Activated CD4-positive, alpha-beta T cell treated with anti-CD3 and anti-CD28 coated beads, Interleukin-2, amount 50 U/mL, for 1 hour (primary cell): ENCODE data around the gene WDR36.

Source experiments
- DNase-seq: peaks from one replicate; pipeline ENCODE4 v3.0.0-alpha.2; 2020

Gene WDR36

DNA sequence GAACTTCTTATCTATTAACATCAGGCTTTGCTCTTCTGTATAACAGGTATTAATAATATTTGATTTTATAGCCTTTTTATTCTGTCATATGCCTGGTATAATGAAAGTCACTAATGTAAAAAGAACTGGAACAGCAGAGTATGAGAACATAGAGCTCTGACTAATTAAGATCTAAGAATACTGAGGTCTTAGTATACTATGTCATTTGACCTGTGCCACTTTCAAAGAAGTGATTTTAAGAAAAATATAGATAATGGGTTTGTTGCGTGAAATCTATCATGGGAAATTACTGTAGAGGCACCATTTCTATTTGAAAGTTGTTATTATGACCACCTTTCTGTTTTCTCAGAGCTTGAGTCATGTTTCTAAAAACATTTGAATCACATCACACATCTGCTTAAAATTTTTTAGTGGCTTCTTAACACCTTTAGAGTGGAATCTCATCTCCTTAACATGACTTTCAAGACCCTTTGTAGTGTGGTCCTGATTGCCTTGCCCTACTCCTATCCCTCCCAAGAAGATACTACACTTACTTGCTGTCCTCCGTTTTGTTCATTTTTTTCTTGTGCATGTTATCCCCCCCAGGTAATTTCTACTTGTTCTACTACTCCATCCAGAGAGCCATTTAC, 14.3 kb downstream of the WDR36 start:
- no peak for DNase-seq

DNA sequence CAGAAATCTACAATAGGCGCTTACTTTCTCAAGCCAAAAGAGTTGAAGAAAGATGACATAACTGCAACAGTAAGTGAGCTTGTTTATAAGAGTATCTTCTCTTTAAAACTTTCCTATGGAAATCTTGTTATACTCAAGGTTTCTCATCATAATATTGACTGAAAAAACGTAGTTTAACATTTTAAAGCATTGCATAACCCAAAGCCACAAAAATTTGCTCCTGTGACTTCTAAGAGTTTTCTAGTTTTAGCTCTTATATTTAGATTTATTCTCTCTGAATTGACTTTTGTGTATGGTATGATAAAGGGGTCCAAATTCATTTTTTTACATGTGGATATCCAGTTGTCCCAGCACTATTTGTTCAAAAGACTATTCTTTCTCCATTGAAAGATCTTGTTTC, 15.2 kb downstream of the WDR36 start:
- DNase-seq: no peak

DNA sequence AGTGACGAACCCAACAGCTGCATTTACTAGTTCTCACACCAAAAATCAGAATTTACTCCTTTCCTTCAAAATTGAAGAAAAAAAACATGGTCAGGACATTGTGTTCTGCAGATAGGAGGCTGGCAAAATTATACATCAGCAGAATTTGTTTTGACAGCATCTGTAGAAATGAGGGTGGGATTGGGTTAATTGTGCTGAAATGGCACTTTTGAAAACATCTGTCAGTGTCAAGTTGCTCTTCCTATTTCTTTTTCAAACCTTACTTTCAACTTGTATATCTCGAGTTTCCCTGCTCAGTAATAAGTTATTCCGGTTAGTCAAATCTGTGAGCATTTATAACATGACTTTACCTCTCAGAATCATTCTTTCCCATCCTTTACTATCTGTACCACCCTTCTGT, 19.8 kb downstream of the WDR36 start:
- no peak for DNase-seq

DNA sequence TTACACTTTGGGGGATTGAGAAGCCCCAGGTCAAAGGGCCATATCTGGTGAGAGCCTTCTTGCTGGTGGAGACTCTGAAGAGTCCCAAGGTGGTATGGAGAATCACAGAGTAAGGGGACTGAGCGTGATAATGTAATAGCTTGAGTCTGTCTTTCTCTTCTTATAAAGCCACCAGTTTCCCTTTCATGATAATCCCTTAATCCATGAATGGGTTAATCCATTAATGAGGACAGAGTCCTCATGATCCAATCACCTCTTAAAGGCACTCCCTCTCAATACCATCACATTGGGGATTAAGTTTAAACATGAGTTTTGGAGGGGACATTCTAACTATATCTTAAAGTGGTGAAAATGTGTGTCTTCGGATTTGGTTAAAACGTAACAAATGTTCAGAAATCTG, 21.5 kb downstream of the WDR36 start:
- DNase-seq: no peak

DNA sequence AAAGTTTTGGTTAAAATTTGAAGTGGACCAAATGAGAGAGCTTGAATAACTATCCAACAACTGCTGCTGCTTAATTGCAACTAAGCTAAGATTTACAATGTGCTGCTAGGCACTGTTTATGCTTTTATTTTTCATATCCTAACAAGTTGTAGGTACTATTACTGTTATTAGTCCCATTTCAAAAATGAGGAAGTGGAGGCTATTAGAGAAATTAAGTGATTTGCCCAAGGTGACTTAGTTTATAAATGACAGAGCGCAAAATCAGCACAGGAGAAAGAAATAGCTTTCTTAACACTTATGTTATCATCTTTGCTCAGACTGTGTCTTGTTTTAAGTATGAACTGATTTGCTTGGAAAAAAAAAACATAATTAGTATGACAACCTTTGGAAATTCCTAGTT, 23.1 kb downstream of the WDR36 start:
- DNase-seq: no peak

DNA sequence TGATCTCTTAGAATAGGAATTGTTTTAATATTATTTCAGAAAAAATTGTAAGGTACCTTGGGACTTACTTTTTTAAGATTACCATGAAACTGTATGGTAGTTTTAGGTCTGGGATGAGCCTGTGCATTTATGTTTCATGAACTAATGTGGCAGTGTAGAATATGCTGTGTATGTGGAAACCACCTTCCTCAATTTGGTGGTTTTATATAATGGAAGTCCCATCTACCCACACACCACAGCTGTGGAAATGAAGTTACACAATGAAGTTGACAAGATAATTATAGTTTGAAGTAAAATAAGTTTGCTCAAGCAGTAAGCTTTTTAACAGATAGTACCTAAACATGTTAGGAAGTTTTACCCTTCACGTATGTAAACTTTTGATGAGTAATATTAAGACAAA, 24.4 kb downstream of the WDR36 start:
- DNase-seq: no peak

DNA sequence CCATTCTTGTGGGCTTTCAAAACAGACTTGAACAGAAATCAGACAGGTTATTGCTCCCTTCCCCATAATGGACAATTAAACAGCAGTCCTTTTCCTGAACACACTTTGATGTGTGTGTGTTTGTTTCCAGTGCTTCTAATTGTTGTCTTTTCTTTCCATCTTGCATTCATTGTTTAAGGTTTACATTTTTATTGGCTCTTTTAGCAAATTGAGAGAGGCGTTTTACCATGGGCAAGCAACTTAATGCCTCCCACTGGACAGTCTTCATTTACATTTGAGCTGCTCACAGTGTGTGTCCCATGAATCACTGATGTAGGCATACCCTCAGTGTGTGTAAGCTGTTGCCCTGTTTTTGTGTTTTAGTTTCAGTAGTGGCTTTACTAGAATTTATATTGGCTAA, 25.0 kb downstream of the WDR36 start:
- DNase-seq: no peak

DNA sequence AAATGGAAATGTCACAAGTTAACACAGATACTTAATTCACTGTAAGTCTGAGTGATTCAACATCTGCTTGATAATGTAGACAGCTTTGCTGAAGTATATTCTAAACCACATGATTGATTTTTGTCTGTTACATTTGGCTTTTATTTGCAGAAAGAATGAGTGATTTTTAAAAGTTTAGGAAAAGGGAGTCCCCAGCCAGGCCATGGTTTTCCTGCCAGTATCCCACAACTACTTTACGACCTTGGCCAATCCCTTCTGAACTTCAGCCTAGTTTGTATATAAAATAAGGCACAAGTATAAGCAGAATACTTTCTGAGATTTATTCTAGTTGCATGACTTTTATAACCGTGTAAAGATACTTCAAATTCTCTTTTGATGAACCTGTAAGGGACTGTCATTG, 27.1 kb downstream of the WDR36 start:
- DNase-seq: no peak

DNA sequence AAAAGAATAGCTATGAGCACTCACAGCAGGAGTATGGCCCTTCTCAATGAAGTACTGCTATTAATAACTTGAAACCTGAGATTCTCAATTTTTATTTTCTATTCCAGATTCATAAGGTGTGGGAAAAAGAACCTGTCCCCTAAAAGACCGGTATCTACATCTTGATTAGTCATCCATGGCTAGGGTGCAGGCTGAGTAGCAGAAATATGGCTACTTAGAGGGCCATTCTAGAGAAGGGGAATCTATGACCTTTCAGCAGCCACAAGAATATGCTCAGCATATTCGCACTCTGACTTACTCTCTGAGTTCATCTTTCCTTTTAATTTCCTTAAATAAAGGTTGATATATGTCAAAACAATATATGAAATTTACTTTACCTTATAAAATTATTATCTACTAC, 27.7 kb downstream of the WDR36 start:
- DNase-seq: no peak

DNA sequence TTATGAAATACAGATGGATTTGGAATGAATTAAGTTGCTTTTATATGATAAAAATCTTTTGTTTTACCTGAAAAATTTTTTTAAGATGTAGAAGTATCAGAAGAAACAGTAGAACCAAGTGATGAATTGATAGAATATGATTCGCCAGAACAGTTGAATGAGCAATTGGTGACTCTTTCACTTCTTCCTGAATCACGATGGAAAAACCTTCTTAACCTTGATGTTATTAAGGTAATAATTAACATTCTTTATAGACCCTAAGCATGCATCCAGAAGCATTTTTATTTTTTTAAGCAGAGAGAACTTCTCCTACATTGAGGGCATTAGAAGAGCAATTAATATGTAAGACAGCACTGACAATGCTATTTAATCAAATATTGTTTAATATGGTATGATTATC, 28.8 kb downstream of the WDR36 start:
- no peak for DNase-seq

DNA sequence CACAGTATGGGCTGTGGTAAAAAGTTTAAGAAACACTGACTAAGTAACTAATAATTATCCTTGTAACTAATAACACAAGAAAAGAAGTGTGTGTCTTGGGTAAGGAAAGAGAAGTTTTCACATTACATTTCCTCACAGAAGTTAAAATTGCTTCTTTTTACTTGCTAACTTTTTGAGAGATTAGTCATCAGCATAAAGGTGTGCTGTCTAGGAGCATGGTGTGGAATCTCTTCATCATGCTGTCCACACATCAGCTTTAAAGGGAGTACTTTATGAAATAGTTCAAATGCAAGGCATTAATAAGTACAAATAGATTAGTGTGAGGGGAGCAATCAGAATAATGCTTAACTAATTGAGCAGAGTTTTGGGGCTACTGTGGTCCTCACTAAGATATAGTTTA, 29.8 kb downstream of the WDR36 start:
- no peak for DNase-seq

DNA sequence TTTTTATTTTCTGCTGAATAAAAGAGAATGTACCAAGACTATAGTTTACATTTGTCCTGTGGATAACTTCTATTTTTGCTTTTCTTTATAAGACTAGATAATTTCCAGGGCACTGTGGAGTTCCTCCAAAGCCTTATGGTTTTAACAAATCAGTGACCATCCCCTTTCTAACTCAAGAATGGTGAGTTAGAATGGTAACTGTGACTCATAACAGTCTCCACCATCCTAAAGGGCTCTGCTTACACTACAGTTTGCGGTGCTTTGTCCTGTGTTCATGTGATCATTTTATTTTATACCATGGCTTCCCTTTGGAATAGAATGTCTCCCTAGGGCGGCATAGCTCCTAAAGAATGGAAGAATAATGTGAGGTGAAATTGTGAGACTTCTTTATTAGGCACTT, 30.2 kb downstream of the WDR36 start:
- DNase-seq: no peak

DNA sequence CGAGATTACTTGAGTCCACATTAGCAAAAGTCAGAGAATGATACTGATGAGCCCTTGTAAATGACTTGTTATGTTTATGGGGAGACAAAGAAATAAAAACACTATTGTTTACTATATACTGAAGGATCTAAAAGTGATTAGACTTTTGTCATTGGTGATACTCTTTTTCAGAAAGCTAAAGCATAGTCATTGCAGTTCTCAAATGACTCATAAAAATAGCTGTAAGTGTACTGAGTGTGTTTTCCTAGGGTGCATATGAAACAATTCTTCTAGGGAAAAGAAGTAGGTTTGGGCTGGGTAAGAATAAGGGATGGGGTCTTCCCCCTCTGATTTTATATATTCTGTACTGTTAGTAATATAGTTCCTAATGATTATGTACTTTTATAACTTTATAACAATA, 32.6 kb downstream of the WDR36 start:
- no peak for DNase-seq

DNA sequence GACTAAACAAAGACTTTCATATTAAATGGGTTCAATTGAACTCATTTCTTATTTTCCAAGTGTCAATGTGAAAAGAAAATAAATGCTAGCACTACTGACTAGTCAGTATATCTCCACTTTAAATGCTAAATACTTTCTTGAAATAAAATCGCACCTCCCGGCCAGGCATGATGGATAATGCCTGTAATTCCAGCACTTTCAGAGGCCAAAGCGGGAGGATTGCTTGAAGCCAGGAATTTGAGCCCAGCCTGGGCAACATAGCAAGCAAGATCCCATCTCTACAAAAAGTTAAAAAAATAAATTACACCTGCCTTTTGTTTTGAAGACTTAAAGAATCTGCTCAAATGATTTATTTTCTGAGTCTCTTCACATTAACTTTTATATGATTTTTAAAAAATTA, 34.7 kb downstream of the WDR36 start:
- DNase-seq: no peak

DNA sequence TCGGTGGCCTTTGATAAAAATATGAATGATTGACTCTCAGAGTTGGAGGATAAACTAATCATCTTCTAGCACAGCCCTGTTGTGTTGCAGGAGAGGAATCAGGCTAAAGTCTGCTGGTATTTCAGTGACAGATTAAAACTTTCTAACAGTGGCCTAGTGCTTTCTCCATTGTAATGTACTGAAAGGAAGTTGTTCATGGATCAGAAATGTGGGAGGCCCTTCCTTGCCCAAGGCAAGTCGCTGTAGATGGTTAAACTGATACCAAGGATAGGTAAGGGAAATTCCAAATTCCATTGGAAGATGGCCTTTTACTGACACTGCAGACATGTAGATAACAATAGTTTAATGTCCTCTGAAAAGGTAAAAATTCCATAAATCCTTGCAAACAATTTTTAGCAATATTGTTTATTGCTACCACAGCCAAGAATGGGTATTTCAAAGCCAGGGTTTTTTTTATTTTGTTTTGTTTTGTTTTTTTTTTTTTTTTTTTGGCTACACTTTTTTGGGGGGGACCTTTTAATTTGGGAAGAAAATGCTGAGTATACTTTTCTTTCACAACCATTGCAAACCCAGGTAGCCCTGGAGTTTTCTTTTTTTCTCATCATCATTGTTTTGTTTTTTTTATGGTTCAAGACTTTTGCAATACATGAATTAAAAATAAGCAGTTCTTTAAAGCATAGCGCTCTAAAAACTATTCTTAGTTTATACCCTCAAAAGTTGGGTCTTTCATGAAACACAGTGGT, 35.5 kb downstream of the WDR36 start:
- no peak for DNase-seq

DNA sequence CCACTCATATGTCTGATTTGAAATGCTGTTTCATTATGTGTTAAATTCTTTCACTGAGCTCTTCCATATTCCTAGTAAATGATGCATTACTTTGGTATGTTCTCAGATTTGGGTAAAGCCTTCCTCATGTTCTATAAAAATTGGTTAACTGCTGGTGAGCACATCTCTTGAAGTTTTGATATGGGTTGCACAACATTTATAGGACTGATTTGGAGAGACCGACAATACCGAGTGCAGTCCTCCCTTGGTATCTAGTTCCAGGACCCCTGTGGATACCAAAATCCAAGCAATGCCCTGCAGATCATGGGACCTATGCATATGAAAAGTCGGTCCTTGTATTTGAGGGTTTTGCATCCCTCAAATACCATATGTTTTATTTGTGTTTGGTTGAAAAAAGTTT, 37.8 kb downstream of the WDR36 start:
- DNase-seq: no peak

DNA sequence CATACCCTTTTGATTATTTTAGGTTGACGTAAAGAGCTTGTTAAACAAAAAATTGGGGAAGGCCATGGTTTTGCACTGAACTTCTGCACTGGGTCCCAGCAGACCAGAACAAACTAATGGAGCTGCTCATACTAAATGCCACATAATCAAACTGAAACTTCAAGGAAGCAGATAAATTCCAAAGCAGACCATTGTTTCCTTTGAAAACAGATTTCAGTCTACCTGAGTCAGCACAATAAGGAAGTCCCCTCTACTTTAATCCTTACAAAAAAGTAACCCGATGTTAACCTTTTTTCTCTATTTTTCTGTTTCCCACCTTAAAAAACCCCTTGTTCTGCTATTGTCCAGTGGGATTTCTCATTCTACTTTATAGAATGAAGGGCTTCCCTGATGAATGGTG, 39.2 kb downstream of the WDR36 start:
- no peak for DNase-seq

DNA sequence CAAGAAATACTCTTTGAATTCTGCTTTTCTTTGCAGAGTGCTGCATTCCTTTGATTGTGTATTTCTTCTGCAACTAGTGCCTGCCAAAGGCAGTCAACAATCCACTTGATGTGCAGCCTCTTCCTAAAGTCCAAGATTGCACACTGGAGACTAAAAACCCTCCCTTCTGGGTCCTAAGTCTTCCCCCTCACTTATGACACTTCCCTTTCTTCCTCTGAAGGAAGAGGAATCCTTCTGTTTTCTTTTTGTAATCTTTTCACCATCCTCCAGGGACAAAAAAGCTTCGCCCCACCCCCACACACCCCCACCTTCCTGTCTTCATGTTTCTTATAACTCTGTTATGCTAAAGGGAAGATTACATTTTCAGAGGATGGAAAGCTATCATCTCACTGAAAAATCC, 39.9 kb downstream of the WDR36 start:
- DNase-seq: no peak

DNA sequence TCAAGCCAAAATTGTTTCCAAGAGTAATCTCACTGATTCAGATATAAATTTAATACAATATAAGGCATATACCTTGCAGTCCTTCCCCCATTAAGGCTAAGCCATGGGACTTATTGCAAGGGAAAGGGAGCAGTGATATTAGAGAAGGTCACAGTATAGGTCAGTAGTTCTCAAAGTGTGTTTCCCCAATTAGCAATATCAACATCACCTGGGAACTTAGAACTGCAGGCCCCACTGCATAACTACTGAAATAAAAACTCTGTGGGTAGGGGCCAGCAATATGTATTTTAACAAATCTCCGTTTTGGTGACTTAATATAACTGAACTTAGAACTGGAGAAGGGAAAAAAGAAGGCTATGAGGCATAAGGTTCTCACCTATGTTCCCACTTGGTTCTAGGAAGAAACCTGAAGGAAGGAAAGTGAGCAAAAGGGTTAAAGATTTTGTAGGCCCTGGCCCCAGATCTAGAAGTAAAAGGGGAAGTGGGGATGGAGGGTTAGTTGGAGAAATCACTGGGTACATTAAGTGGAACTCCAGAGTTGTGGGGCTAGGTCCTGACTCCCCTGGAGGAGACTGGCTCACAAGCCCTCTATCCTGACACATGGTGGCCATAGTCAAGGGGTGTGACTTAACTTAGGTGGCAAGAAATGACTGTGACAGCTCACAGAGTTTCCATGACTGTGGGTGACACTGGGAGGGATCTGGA, 40.7 kb downstream of the WDR36 start:
- no peak for DNase-seq

DNA sequence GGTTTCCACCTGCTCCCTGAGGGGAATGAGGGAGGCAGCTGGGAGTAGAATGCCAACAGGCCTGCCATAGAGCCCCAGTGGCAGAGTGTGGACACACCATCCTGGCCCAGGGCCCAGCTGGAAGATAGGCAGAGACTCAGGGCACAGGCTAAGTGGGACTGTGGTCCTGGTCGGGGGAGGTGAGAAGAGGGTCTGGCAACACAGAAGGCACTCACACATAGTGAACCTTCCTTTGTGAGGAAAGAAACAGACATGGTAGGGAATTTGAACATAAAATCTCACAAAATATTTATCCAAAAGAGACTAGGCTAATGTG, 41.2 kb downstream of the WDR36 start:
- no peak for DNase-seq

DNA sequence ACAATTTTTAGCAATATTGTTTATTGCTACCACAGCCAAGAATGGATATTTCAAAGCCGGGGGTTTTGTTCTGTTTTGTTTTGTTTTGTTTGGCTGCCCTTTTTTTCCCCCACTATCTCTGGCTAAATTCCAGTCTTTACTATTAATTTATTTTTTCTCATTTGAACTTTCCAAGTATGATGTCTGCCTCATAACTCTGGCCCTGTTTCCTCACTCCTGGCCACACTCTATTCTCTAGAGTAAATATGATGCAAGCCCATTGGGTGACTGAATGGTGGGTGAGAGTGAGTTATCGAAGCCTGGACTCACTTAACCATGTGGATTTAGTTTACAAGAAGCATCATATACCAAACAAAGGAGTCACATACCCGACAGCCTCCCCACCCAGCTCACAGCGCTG, 41.9 kb downstream of the WDR36 start:
- DNase-seq: no peak

DNA sequence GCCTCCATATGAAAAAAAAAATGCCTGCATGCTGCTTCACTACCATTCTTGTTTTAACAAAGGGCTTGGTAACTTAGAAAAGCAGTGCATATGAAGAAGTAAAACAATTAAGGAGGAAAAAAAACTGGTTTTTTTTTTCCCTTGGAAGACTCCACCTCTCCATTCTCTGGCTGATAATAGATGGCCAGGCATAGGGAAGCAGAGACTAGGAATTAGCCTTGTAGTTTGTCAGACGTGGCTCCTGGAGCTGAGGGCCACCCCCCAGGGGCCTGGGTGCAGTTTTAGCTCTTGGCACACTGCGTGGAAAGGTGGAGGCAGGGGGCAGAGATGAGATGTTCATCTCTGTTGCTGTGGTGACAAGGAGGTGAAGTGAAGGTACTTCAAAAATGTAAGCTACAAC, 42.7 kb downstream of the WDR36 start:
- no peak for DNase-seq

DNA sequence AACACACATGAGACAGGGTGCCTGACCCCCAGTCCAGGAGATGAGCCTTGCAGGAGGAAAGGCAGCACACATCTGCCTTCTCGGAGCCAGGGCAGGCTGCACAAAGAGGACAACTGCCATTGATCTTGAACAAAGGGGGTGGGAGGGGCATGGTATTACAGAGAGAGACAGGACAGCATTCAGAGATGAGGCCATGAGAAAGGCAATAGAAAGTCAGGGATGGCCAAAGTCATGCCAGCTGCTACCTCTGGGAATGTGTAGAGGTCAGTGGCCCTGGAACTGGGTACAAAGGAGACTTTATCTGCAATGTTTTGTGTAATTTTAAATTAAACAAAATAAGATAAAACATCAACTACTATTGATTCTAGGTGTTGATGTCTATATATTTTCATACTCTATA, 43.2 kb downstream of the WDR36 start:
- no peak for DNase-seq

DNA sequence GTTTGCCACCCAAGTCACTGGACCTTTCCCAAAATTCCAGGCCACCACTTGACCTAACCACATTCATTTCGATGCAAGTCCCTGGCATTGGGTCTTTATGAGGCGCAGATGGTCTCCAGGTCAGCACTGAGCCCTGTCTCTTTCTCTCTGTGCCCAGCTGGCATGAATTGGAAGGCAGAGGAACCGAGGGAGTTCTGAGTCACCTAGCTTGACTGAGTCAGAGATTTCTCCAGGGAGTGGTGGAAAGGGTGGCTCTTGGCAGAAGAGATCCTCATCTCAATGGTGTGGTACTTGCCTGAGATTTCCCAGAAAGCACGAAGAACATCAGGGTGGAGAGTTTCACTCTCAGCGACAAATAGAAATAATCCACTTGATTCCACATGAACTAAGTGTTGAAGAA, 43.8 kb downstream of the WDR36 start:
- DNase-seq: no peak

DNA sequence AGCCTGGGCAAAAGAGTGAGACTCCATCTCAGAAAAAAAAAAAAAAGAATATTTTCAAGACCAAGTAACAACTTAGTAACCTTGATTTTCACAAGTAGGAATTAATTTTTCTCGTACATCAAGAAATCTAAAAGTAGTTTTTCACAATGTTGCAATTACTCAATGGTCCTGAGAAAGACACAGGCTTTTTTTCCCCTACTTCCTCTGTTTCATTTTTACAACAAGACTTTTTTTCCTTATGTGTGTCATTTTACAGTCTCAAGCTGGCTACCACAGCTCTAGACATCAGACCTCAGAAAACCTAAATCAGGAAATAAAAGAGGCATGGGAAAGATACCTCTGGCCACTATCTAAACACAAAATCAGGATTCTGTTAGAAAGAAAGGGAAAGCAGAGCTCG, 45.9 kb downstream of the WDR36 start:
- DNase-seq: no peak
